SK-N-SH (cell line): Measurements from ENCODE around the gene NHERF2. TPM values are rescaled to one million over a fixed set of nuclear protein-coding genes. Genes with fewer than 3 reads are reported as not detected.

Source experiments
- CTCF ChIA-PET: fragments of 300-600, 350-600 bp; formaldehyde crosslinking; extraction: SDS; loops from one replicate; lab custom pipeline; 2021; lab: Yijun Ruan, JAX
- POLR2A ChIA-PET: fragments of 350-600 bp; sonication (Branson Sonifier 250); formaldehyde crosslinking; extraction: SDS; loops from one replicate; lab custom pipeline; 2020; ENCODE audit warnings: antibody characterized with exemption, inconsistent platforms; lab: Yijun Ruan, JAX
- DNase-seq: peaks from one replicate; pipeline ENCODE4 v3.0.0; 2012
- H2AFZ ChIP-seq: fragments of 200-600 bp; sonication (generic); 2 replicates; pipeline ENCODE4 v1.8.1; 2016; ENCODE audit warnings: antibody characterized with exemption, mild to moderate bottlenecking, low read depth
- H3F3A ChIP-seq: fragments of 200-600 bp; sonication (generic); replicated peaks from 2 replicates; pipeline ENCODE3; 2016; ENCODE audit warnings: antibody characterized with exemption, mild to moderate bottlenecking; ENCODE audit not compliant: insufficient read depth
- H3K27ac ChIP-seq, 2 experiments: fragments of 200-500 bp in 1 of 2; fragments of 200-600 bp in 1 of 2; sonication (Bioruptor generic) in 1 of 2; sonication (generic), shearing (Covaris generic) in 1 of 2; 2 replicates each; pipeline versions ENCODE4 v1.5.1 to v1.6.1; 2014 to 2016; ENCODE audit warnings: low read depth in 2 of 2, inconsistent platforms in 1 of 2, low read length in 1 of 2, mild to moderate bottlenecking in 1 of 2, mixed read lengths in 1 of 2
- H3K27me3 ChIP-seq: fragments of 200-600 bp; sonication (generic), shearing (Covaris generic); 2 replicates; pipeline ENCODE4 v1.6.1; 2016; ENCODE audit warnings: mixed run types; ENCODE audit not compliant: insufficient read depth
- H3K36me3 ChIP-seq, 2 experiments: fragments of 200-500 bp in 1 of 2; fragments of 200-600 bp in 1 of 2; sonication (Bioruptor generic) in 1 of 2; sonication (generic) in 1 of 2; replicated peaks in 1 of 2; 2 replicates each; pipeline versions ENCODE3 to v1.5.1; 2014 to 2016; ENCODE audit warnings: low read length in 1 of 2, mild to moderate bottlenecking in 1 of 2; ENCODE audit not compliant: insufficient read depth in 2 of 2, control insufficient read depth in 1 of 2
- H3K4me1 ChIP-seq, 2 experiments: fragments of 200-500 bp in 1 of 2; fragments of 200-600 bp in 1 of 2; sonication (Bioruptor generic) in 1 of 2; sonication (generic), shearing (Covaris generic) in 1 of 2; 2 replicates each; pipeline versions ENCODE4 v1.5.1 to v1.6.1; 2014 to 2016; ENCODE audit warnings: low read depth in 1 of 2, low read length in 1 of 2, mixed run types in 1 of 2; ENCODE audit not compliant: insufficient read depth in 2 of 2, control insufficient read depth in 1 of 2
- H3K4me2 ChIP-seq: fragments of 200-600 bp; sonication (generic), shearing (Covaris generic); 2 replicates; pipeline ENCODE4 v1.6.1; 2017; ENCODE audit warnings: mixed run types
- H3K4me3 ChIP-seq, 2 experiments: fragments of 200-500 bp in 1 of 2; fragments of 200-600 bp in 1 of 2; sonication (Bioruptor generic) in 1 of 2; sonication (generic), shearing (Covaris generic) in 1 of 2; 2 replicates each; pipeline versions ENCODE4 v1.5.1 to v1.8.1; 2014 to 2016; ENCODE audit warnings: low read depth in 2 of 2, inconsistent platforms in 1 of 2, low read length in 1 of 2, mild to moderate bottlenecking in 1 of 2, mixed read lengths in 1 of 2, moderate library complexity in 1 of 2
- H3K79me2 ChIP-seq: fragments of 200-600 bp; sonication (generic); 2 replicates; pipeline ENCODE4 v1.8.1; 2017; ENCODE audit warnings: mild to moderate bottlenecking; ENCODE audit not compliant: insufficient read depth
- H3K9ac ChIP-seq: fragments of 200-600 bp; sonication (generic); 2 replicates; pipeline ENCODE4 v1.6.1; 2017; ENCODE audit warnings: mixed run types
- H3K9me2 ChIP-seq: fragments of 200-600 bp; sonication (generic); 2 replicates; pipeline ENCODE4 v1.6.1; 2017; ENCODE audit warnings: mixed run types
- H3K9me3 ChIP-seq: fragments of 200-600 bp; sonication (generic); 2 replicates; pipeline ENCODE4 v1.6.1; 2017; ENCODE audit warnings: mixed run types, mild to moderate bottlenecking, moderate library complexity
- H4K20me1 ChIP-seq: fragments of 200-600 bp; sonication (generic); 2 replicates; pipeline ENCODE4 v1.6.1; 2017; ENCODE audit warnings: mild to moderate bottlenecking, mixed run types; ENCODE audit not compliant: insufficient read depth
- CHD2 ChIP-seq: fragments of 150-350 bp; IDR thresholded peaks from 2 replicates; pipeline ENCODE4 v1.6.1; 2018; ENCODE audit warnings: low read length; ENCODE audit not compliant: partially characterized antibody
- ELF1 ChIP-seq: IDR thresholded peaks from 2 replicates; pipeline ENCODE4 v1.4.0; 2012
- EP300 ChIP-seq, 2 experiments: IDR thresholded peaks; 2 replicates each; pipeline versions ENCODE4 v1.4.0 to v1.6.1; 2012; ENCODE audit warnings: borderline replicate concordance in 1 of 2, low read depth in 1 of 2, low read length in 1 of 2
- EZH2phosphoT487 ChIP-seq: fragments of 200-600 bp; sonication (generic); IDR thresholded peaks from 2 replicates; pipeline ENCODE4 v1.6.1; 2017; ENCODE audit warnings: low read depth, mixed run types, mild to moderate bottlenecking, antibody characterized with exemption, moderate library complexity, borderline replicate concordance
- FOSL2 ChIP-seq: IDR thresholded peaks from 2 replicates; pipeline ENCODE4 v1.4.0; 2012; ENCODE audit warnings: low read depth, mild to moderate bottlenecking, moderate library complexity, borderline replicate concordance
- FOXM1 ChIP-seq: IDR thresholded peaks from 2 replicates; pipeline ENCODE4 v1.4.0; 2012; ENCODE audit warnings: low read depth, mild to moderate bottlenecking
- GABPA ChIP-seq: IDR thresholded peaks from 2 replicates; pipeline ENCODE4 v1.4.0; 2012; ENCODE audit warnings: low read depth, mild to moderate bottlenecking
- GATA2 ChIP-seq: sonication (generic); formaldehyde crosslinking; IDR thresholded peaks from 2 replicates; pipeline ENCODE4 v1.5.0; 2020; ENCODE audit warnings: mild to moderate bottlenecking, missing genetic modification reagents
- MEF2A ChIP-seq: IDR thresholded peaks from 2 replicates; pipeline ENCODE4 v1.4.0; 2012; ENCODE audit warnings: low read depth, borderline replicate concordance
- RAD21 ChIP-seq: IDR thresholded peaks from 2 replicates; pipeline ENCODE4 v1.6.1; 2012; ENCODE audit warnings: mild to moderate bottlenecking, low read length
- RFX5 ChIP-seq: IDR thresholded peaks from 2 replicates; pipeline ENCODE4 v1.6.1; 2012; ENCODE audit warnings: mild to moderate bottlenecking, improper control_type of control experiment, low read length
- RXRA ChIP-seq: IDR thresholded peaks from 2 replicates; pipeline ENCODE4 v1.4.0; 2012; ENCODE audit warnings: low read depth, mild to moderate bottlenecking, borderline replicate concordance
- SMC3 ChIP-seq: IDR thresholded peaks from 2 replicates; pipeline ENCODE4 v1.6.1; 2012; ENCODE audit warnings: low read depth, low read length, improper control_type of control experiment
- YY1 ChIP-seq: IDR thresholded peaks from 2 replicates; pipeline ENCODE4 v1.4.0; 2012; ENCODE audit warnings: low read depth, mild to moderate bottlenecking
- ZBTB33 ChIP-seq: IDR thresholded peaks from 2 replicates; pipeline ENCODE4 v1.4.0; 2012; ENCODE audit warnings: low read depth, borderline replicate concordance
- WGBS: methylation state at CpG from one replicate; pipeline ENCODE4 v1.1.6; 2017; ENCODE audit warnings: low lambda C conversion rate; 5-methylcytosine and 5-hydroxymethylcytosine counted together
- polyA plus RNA-seq, 3 experiments: library from polyadenylated mRNA; depleted of rRNA; stranded (reverse); fragments of >200 nt; gene quantifications; 2 replicates each; pipeline ENCODE4 v1.2.3, GENCODE V29; 2012
- TF ChIP-seq, protein P1 (sequence below): IDR thresholded peaks from 2 replicates; pipeline ENCODE4 v1.4.0; 2012; ENCODE audit warnings: low read depth, borderline replicate concordance
- TF ChIP-seq, protein P2 (sequence below): fragments of 200-600 bp; sonication (generic); IDR thresholded peaks from 2 replicates; pipeline ENCODE4 v1.6.1; 2017; ENCODE audit warnings: antibody characterized with exemption, mild to moderate bottlenecking, moderate library complexity

NHERF2 gene
- polyA plus RNA-seq, 1 of the 3 experiments (the other 2 are of a cell fraction) = 53.8 TPM

GRCh38 chr16:2077016-2077415, 50.3 kb downstream of the NHERF2 start:
- Histone ChIP-seq H3K9me2 (no peaks in the 10 kb centered on the region), H3K4me1 (no peaks in the 10 kb centered on the region), H4K20me1 (no peaks in the 10 kb centered on the region), H3K4me3 (no peak overlapping the region), H3K27ac (no peak overlapping the region), H3K79me2 (no peaks in the 10 kb centered on the region), H3K9me3 (no peaks in the 10 kb centered on the region), H3F3A (no peaks in the 10 kb centered on the region), H3K36me3 (peaks cover 5 to 83% of the 10 kb centered on the region in 2 experiments), H3K27me3 (no peaks in the 10 kb centered on the region), H3K9ac (no peak overlapping the region), H3K4me2 (no peak overlapping the region), H2AFZ (no peak overlapping the region)
- 99% methylated on average over 17 of the region's 17 CpGs for WGBS
- POLR2A ChIA-PET = no interaction called here
- CTCF ChIA-PET = interaction anchor here (1.0 to 3.1 kb wide), 4 partner anchors 10 to 64 kb away, joined by 3 to 10 read pairs (median 5); no protein-coding TSS in a partner anchor
- no peak for DNase-seq
- TF ChIP-seq YY1 = no peak
- no peak for TF ChIP-seq ELF1
- TF ChIP-seq ZBTB33 = no peak
- TF ChIP-seq GATA2 (CRISPR knock-in tag) = no peak
- no peak for TF ChIP-seq RFX5
- no peak for TF ChIP-seq GABPA
- TF ChIP-seq RAD21 = no peak
- TF ChIP-seq MEF2A = no peak
- no peak for TF ChIP-seq FOSL2

- Histone ChIP-seq H3K9me2 (no peaks in the 10 kb centered on the region), H3K4me3 (no peak overlapping the region), H3K27me3 (no peaks in the 10 kb centered on the region), H3K27ac (no peak overlapping the region), H3K9ac (no peak overlapping the region), H3K79me2 (no peaks in the 10 kb centered on the region), H2AFZ (no peak overlapping the region), H4K20me1 (no peaks in the 10 kb centered on the region), H3K4me1 (no peaks in the 10 kb centered on the region), H3K4me2 (no peak overlapping the region), H3F3A (no peaks in the 10 kb centered on the region), H3K36me3 (peaks cover 5 to 83% of the 10 kb centered on the region in 2 experiments), H3K9me3 (no peaks in the 10 kb centered on the region)
- TF ChIP-seq, protein P1, sequence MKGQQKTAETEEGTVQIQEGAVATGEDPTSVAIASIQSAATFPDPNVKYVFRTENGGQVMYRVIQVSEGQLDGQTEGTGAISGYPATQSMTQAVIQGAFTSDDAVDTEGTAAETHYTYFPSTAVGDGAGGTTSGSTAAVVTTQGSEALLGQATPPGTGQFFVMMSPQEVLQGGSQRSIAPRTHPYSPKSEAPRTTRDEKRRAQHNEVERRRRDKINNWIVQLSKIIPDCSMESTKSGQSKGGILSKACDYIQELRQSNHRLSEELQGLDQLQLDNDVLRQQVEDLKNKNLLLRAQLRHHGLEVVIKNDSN = no peak
- no peak for TF ChIP-seq CHD2
- TF ChIP-seq YY1 = no peak
- no peak for TF ChIP-seq RAD21
- no peak for TF ChIP-seq ZBTB33
- TF ChIP-seq, protein P2, sequence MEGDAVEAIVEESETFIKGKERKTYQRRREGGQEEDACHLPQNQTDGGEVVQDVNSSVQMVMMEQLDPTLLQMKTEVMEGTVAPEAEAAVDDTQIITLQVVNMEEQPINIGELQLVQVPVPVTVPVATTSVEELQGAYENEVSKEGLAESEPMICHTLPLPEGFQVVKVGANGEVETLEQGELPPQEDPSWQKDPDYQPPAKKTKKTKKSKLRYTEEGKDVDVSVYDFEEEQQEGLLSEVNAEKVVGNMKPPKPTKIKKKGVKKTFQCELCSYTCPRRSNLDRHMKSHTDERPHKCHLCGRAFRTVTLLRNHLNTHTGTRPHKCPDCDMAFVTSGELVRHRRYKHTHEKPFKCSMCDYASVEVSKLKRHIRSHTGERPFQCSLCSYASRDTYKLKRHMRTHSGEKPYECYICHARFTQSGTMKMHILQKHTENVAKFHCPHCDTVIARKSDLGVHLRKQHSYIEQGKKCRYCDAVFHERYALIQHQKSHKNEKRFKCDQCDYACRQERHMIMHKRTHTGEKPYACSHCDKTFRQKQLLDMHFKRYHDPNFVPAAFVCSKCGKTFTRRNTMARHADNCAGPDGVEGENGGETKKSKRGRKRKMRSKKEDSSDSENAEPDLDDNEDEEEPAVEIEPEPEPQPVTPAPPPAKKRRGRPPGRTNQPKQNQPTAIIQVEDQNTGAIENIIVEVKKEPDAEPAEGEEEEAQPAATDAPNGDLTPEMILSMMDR = no peak
- no peak for TF ChIP-seq SMC3
- no peak for TF ChIP-seq EZH2phosphoT487
- TF ChIP-seq FOSL2 = no peak
- no peak for TF ChIP-seq EP300 (IDR thresholded peaks at IDR 0.05; ENCODE audit: borderline replicate concordance in 1 of 2, low read depth in 1 of 2, low read length in 1 of 2)
- TF ChIP-seq MEF2A = no peak
- TF ChIP-seq FOXM1 = no peak
- TF ChIP-seq RXRA = no peak
- POLR2A ChIA-PET = no interaction called here
- CTCF ChIA-PET = interaction anchor here (1.0 to 3.1 kb wide), 4 partner anchors 9 to 63 kb away, joined by 3 to 10 read pairs (median 5); no protein-coding TSS in a partner anchor
- DNase-seq = no peak
- 95% methylated on average over 13 of the region's 21 CpGs for WGBS
These were observed 51.0 kb downstream of the NHERF2 start for GRCh38 chr16:2077696-2078095.
